ENCODE measurements around the gene TRIP13.

The TRIP13 gene

DNA sequence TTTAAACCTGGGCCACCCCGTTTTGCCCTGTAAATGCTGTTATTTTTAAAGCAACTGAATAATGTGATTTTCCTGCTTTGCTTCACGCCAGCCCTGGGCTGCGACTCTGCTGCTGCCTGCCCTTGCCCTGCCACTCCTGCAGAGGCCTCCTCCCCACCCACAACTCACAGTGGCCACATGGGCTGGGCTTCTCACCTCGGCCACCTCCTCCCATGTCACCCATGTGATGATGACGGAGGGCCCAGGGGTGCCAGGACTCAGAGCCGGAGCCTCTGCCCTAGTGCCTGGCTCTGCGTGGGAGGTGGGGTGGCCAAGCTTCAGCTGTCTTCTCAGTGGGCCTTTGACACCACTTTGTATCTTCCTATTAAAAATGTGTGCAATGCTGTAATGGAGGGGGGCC, 67.9 kb downstream of the TRIP13 start:
- peak overlapping the region; percentile 82; the same call in 1 of the 2 replicates for H3K9ac ChIP-seq
- H3K9me3 ChIP-seq = no peaks in the 10 kb centered on the region
- peak overlapping the region; percentile 94 for H3K27ac ChIP-seq
- H4K20me1 ChIP-seq = peaks cover 14% of the 10 kb centered on the region; the same call in 1 of the 2 replicates
- peak overlapping the region; percentile 56 for H3K4me3 ChIP-seq
- peak overlapping the region; percentile 99 for H3K4me2 ChIP-seq
- peaks cover 96% of the 10 kb centered on the region for H3K4me1 ChIP-seq
- H3K27me3 ChIP-seq = peaks cover 33% of the 10 kb centered on the region
- TF ChIP-seq Cebpa-rat (IDR thresholded peaks at IDR 0.05) = no peak
- H3K36me3 ChIP-seq = no peaks in the 10 kb centered on the region

GRCh38 chr5:961002-961710, 68.5 kb downstream of the TRIP13 start:
- H3K4me2 ChIP-seq = peak overlapping the region; percentile 99
- peaks cover 27% of the 10 kb centered on the region for H3K27me3 ChIP-seq
- H3K36me3 ChIP-seq = no peaks in the 10 kb centered on the region
- peaks cover 100% of the 10 kb centered on the region for H3K4me1 ChIP-seq
- peak overlapping the region; percentile 94 for H3K27ac ChIP-seq
- no peaks in the 10 kb centered on the region for H3K9me3 ChIP-seq
- H3K9ac ChIP-seq = peak overlapping the region; percentile 82
- peak overlapping the region; percentile 56 for H3K4me3 ChIP-seq
- TF ChIP-seq Cebpa-rat (IDR thresholded peaks at IDR 0.05) = no peak
- H4K20me1 ChIP-seq = peaks cover 12% of the 10 kb centered on the region; the same call in 1 of the 2 replicates

DNA sequence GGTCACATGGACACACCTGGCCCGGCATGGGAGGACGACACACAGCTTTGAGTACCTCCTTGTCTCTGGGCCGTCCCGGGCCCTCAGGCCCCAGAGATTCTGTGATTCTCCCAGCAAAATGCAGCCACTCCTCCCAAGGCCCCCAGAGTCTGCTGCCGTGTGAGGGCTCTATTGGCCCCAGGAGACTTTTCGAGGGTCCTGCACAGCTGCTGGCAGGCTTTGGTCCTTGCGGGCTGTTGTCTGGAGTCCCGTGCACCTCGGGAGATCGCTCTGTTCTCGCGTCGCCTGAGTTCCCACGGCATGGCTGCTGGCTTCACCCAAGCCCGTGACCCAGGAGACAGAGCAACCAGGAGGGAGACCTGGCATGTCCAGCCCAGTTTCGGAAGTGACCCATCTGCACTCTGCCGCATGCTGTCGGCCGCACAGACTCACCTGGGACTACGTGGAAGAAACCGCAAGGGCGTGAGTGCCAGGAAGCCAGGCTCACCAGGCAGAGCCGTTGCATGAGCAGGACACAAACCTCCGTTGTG, 69.1 kb downstream of the TRIP13 start:
- Histone ChIP-seq H3K4me3 (peak overlapping the region; percentile 56), H3K9ac (peak overlapping the region; percentile 82), H3K27ac (peak overlapping the region; percentile 94), H3K36me3 (0 out of 2 replicates have a peak, but pooled peaks cover under 1% of the 10 kb centered on the region), H3K9me3 (peaks cover 3% of the 10 kb centered on the region), H3K4me1 (peaks cover 100% of the 10 kb centered on the region), H4K20me1 (peaks cover 6% of the 10 kb centered on the region; the same call in 1 of the 2 replicates), H3K27me3 (peaks cover 20% of the 10 kb centered on the region), H3K4me2 (peak overlapping the region; percentile 99)
- no peak for TF ChIP-seq Cebpa-rat (IDR thresholded peaks at IDR 0.05)

GRCh38 chr5:962386-962785, 69.7 kb downstream of the TRIP13 start:
- peaks cover 100% of the 10 kb centered on the region for H3K4me1 ChIP-seq
- TF ChIP-seq Cebpa-rat (IDR thresholded peaks at IDR 0.05) = no peak
- H3K4me3 ChIP-seq = peak overlapping the region; percentile 64; the same call in 1 of the 2 replicates
- H3K4me2 ChIP-seq = peak overlapping the region; percentile 99
- 0 out of 2 replicates have a peak, but pooled peaks cover 5% of the 10 kb centered on the region for H3K36me3 ChIP-seq
- H3K27me3 ChIP-seq = peaks cover 16% of the 10 kb centered on the region
- peak overlapping the region; percentile 82 for H3K9ac ChIP-seq
- H3K27ac ChIP-seq = peak overlapping the region; percentile 94
- peaks cover 10% of the 10 kb centered on the region for H3K9me3 ChIP-seq
- H4K20me1 ChIP-seq = no peaks in the 10 kb centered on the region

DNA sequence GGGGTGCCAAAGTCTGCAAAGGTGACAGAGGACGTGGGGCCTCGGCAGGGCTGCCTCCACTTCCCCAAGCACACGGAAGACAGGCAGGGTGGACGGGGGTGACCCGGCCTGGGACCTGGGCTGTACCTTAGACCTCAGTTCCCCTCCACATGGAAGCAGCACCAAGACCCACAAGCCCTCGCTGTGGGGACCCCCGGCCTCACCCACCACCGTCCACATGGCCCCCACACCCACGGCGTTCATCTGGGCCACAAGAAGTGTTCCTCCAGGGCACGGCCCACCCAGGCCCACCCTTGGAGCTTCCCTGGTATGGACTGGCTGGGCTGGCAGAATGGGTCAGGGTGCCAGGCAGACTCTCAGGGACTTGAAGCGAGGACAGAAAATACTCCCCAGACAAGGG, 70.1 kb downstream of the TRIP13 start:
- no peak for TF ChIP-seq Cebpa-rat (IDR thresholded peaks at IDR 0.05)
- H3K9me3 ChIP-seq = peaks cover 10% of the 10 kb centered on the region
- 0 out of 2 replicates have a peak, but pooled peaks cover 5% of the 10 kb centered on the region for H3K36me3 ChIP-seq
- peak overlapping the region; percentile 94 for H3K27ac ChIP-seq
- peak overlapping the region; percentile 99 for H3K4me2 ChIP-seq
- no peaks in the 10 kb centered on the region for H4K20me1 ChIP-seq
- peak overlapping the region; percentile 64 for H3K4me3 ChIP-seq
- H3K9ac ChIP-seq = peak overlapping the region; percentile 82
- H3K4me1 ChIP-seq = peaks cover 100% of the 10 kb centered on the region
- H3K27me3 ChIP-seq = peaks cover 13% of the 10 kb centered on the region

GRCh38 chr5:963310-963672, 70.6 kb downstream of the TRIP13 start:
- peak overlapping the region; percentile 94 for H3K27ac ChIP-seq
- H4K20me1 ChIP-seq = no peaks in the 10 kb centered on the region
- H3K4me2 ChIP-seq = peak overlapping the region; percentile 99
- peaks cover 100% of the 10 kb centered on the region for H3K4me1 ChIP-seq
- TF ChIP-seq Cebpa-rat (IDR thresholded peaks at IDR 0.05) = no peak
- H3K36me3 ChIP-seq = 0 out of 2 replicates have a peak, but pooled peaks cover 5% of the 10 kb centered on the region
- H3K9ac ChIP-seq = peak overlapping the region; percentile 82
- H3K4me3 ChIP-seq = peak overlapping the region; percentile 64
- H3K27me3 ChIP-seq = peaks cover 8% of the 10 kb centered on the region
- H3K9me3 ChIP-seq = peaks cover 10% of the 10 kb centered on the region

- 0 out of 2 replicates have a peak, but pooled peaks have one; percentile 12 for TF ChIP-seq Cebpa-rat (IDR thresholded peaks at IDR 0.05)
- H3K9ac ChIP-seq = peak overlapping the region; percentile 82
- H3K4me1 ChIP-seq = peaks cover 100% of the 10 kb centered on the region
- peak overlapping the region; percentile 99 for H3K4me2 ChIP-seq
- peaks cover 11% of the 10 kb centered on the region for H3K9me3 ChIP-seq
- H3K36me3 ChIP-seq = 0 out of 2 replicates have a peak, but pooled peaks cover 5% of the 10 kb centered on the region
- peaks cover 2% of the 10 kb centered on the region for H3K27me3 ChIP-seq
- peak overlapping the region; percentile 94 for H3K27ac ChIP-seq
- H3K4me3 ChIP-seq = peak overlapping the region; percentile 64
- no peaks in the 10 kb centered on the region for H4K20me1 ChIP-seq
Observed at GRCh38 chr5:963673-964531, 71.2 kb downstream of the TRIP13 start.

GRCh38 chr5:964821-965220, 72.1 kb downstream of the TRIP13 start:
- no peaks in the 10 kb centered on the region for H3K27me3 ChIP-seq
- 0 out of 2 replicates have a peak, but pooled peaks cover 5% of the 10 kb centered on the region for H3K36me3 ChIP-seq
- H3K4me1 ChIP-seq = peaks cover 99% of the 10 kb centered on the region
- H3K4me3 ChIP-seq = peak overlapping the region; percentile 64
- H4K20me1 ChIP-seq = no peaks in the 10 kb centered on the region
- peak overlapping the region; percentile 81 for H3K9ac ChIP-seq
- peaks cover 18% of the 10 kb centered on the region for H3K9me3 ChIP-seq
- no peak for TF ChIP-seq Cebpa-rat (IDR thresholded peaks at IDR 0.05)
- H3K27ac ChIP-seq = peak overlapping the region; percentile 94
- H3K4me2 ChIP-seq = peak overlapping the region; percentile 99

DNA sequence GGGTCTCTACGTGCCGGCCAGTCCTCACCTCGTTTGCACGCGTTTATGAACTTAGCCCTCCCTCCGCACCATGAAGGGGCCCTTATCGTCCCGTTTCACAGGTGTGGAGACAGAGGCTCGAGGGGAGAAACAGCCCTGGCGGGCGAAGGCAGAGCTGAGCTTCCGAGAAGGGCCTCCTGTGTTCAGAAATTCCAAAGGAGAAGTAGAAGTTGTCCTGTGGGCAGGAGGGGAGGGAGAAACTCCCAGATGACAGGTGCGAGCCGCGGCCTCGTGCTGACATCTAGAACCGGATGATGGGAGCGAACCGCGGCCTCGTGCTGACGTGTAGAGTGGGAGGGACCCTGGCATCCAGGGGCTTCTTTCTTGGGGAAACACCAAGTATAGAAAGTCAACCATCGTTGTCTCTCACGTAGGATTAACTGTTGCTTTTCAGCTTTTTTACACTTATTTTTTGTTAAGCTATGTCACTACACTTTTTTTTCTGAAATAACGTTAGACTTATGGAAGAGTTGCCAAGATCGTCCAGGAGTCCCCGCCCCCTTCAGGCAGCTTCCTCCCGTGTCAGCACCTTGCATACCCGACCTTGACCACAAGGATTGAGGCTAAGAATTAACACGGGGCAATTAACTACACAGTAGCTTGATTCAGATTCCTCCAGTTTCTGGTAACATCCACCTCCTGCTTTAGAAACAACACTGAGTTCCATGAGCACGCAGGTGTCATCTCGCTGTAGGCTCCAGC, 73.1 kb downstream of the TRIP13 start:
- H4K20me1 ChIP-seq = no peaks in the 10 kb centered on the region
- peak overlapping the region; percentile 64 for H3K4me3 ChIP-seq
- peaks cover 89% of the 10 kb centered on the region for H3K4me1 ChIP-seq
- no peaks in the 10 kb centered on the region for H3K27me3 ChIP-seq
- TF ChIP-seq Cebpa-rat (IDR thresholded peaks at IDR 0.05) = no peak
- peak overlapping the region; percentile 94 for H3K27ac ChIP-seq
- H3K9me3 ChIP-seq = peaks cover 25% of the 10 kb centered on the region
- peak overlapping the region; percentile 99 for H3K4me2 ChIP-seq
- 0 out of 2 replicates have a peak, but pooled peaks cover 5% of the 10 kb centered on the region for H3K36me3 ChIP-seq
- peak overlapping the region; percentile 81 for H3K9ac ChIP-seq
